Heart left ventricle (tissue), 13 donors: ENCODE measurements around the gene ZNF862.

Source experiments
- CTCF ChIP-seq, 12 donors: fragments of 200-600 bp; sonication (generic) in 4 of 12; IDR thresholded peaks; one replicate each; pipeline versions ENCODE4 v1.5.0 to v1.8.0; 2018 to 2022; ENCODE audit warnings: antibody characterized with exemption in 12 of 12, mild to moderate bottlenecking in 5 of 12
- POLR2A ChIP-seq, 2 donors: fragments of 450-650 bp; IDR thresholded peaks; one replicate each; pipeline ENCODE4 v1.6.1; 2017; ENCODE audit warnings: antibody characterized with exemption in 2 of 2, mild to moderate bottlenecking in 2 of 2, moderate library complexity in 2 of 2
- donor health status: ischemic (EF 13 %, LVEDD 7.1; RV severe dilation, severe dysfunction).
- donor health status: DM: no; HTN: yes; CAD: no.
- donor health status: DM: no; HTN: no; CAD: no.
- donor health status: ischemic (EF 25% LVEDD 6.9; RV normal size, moderate dysfunction).
- donor health status: ischemic (EF 25% LVEDD 5.7; RV mildly dilated, moderate dysfunction).
- donor health status: ischemic (EF 35%, LVEDD 5.7; RV mildly dilated, moderate dysfunction).
- donor health status: nonischemic (EF 11% LVEDD 7.7; RV severe dilation, severe dysfunction).
- donor health status: DM: yes; HTN: yes; CAD: no.
- donor health status: PGD.
- donor health status: ischemic (EF 29% LVEDD 5.4; RV normal size, mild dysfunction).
- donor health status: nonischemic (EF 23%, LVEDD 6.1; RV moderate dilation, normal function).

- TF ChIP-seq POLR2A (IDR thresholded peaks at IDR 0.05), result no peak
- TF ChIP-seq CTCF (IDR thresholded peaks at IDR 0.05), result no peak
These were observed 23.7 kb upstream of the ZNF862 start for GRCh38 chr7:149814494-149814893.
